CD4-positive, alpha-beta T cell treated with Interleukin-21 for 1 hour (primary cell): Measurements from ENCODE around the gene ATXN10.
"Not testable (repeated sequence)": the region's sequence is repeated elsewhere in the genome, so short reads cannot be mapped to it uniquely, and the experiment has no call there.

Experiments used
- DNase-seq: peaks from one replicate; pipeline ENCODE4 v3.0.0-alpha.2; 2020

The ATXN10 gene

GRCh38 chr22:45710469-45710868 lies 38.8 kb downstream of the ATXN10 start:
- DNase-seq: no peak

- DNase-seq: not testable (repeated sequence)
Observed at GRCh38 chr22:45714390-45714789, 42.8 kb downstream of the ATXN10 start.

GRCh38 chr22:45717789-45718188 lies 46.2 kb downstream of the ATXN10 start:
- DNase-seq: no peak

GRCh38 chr22:45718391-45718790 lies 46.8 kb downstream of the ATXN10 start:
- no peak for DNase-seq

- DNase-seq: no peak
Observed at GRCh38 chr22:45720839-45721378, 49.3 kb downstream of the ATXN10 start.

GRCh38 chr22:45722006-45722405 lies 50.4 kb downstream of the ATXN10 start:
- DNase-seq: no peak

GRCh38 chr22:45726081-45726480 lies 54.4 kb downstream of the ATXN10 start:
- no peak for DNase-seq

GRCh38 chr22:45731041-45731797 lies 59.6 kb downstream of the ATXN10 start:
- no peak for DNase-seq

GRCh38 chr22:45731798-45732495 lies 60.3 kb downstream of the ATXN10 start:
- DNase-seq: no peak

GRCh38 chr22:45735273-45735672 lies 63.6 kb downstream of the ATXN10 start:
- DNase-seq: no peak

GRCh38 chr22:45738206-45738605 lies 66.6 kb downstream of the ATXN10 start:
- DNase-seq: no peak

- DNase-seq: no peak
Observed at GRCh38 chr22:45740236-45740635, 68.6 kb downstream of the ATXN10 start.

- no peak for DNase-seq
Observed at GRCh38 chr22:45742866-45743450, 71.3 kb downstream of the ATXN10 start.

- no peak for DNase-seq
Observed at GRCh38 chr22:45743687-45744086, 72.1 kb downstream of the ATXN10 start.

- no peak for DNase-seq
Observed at GRCh38 chr22:45744442-45744841, 72.8 kb downstream of the ATXN10 start.

- no peak for DNase-seq
Observed at GRCh38 chr22:45750626-45751025, 79.0 kb downstream of the ATXN10 start.

GRCh38 chr22:45752036-45752435 lies 80.4 kb downstream of the ATXN10 start:
- no peak for DNase-seq

GRCh38 chr22:45754822-45755221 lies 83.2 kb downstream of the ATXN10 start:
- no peak for DNase-seq

GRCh38 chr22:45756558-45756957 lies 84.9 kb downstream of the ATXN10 start:
- DNase-seq: no peak

GRCh38 chr22:45757068-45757467 lies 85.4 kb downstream of the ATXN10 start:
- DNase-seq: no peak

GRCh38 chr22:45757936-45758335 lies 86.3 kb downstream of the ATXN10 start:
- no peak for DNase-seq

- DNase-seq: no peak
Observed at GRCh38 chr22:45758603-45759002, 87.0 kb downstream of the ATXN10 start.

- no peak for DNase-seq
Observed at GRCh38 chr22:45760682-45761081, 89.0 kb downstream of the ATXN10 start.
